Astrocyte (in vitro differentiated cells and primary cell): ENCODE measurements around the gene EDEM3.

Experiments used
- EZH2 ChIP-seq: IDR thresholded peaks from 2 replicates; pipeline ENCODE4 v1.6.1; 2012; ENCODE audit warnings: mild to moderate bottlenecking, low read length, inconsistent platforms; ENCODE audit not compliant: insufficient read depth
- TF ChIP-seq, protein P1 (sequence below): IDR thresholded peaks from 2 replicates; pipeline ENCODE4 v1.5.1; 2011; ENCODE audit warnings: low read depth, mild to moderate bottlenecking, inconsistent platforms, low read length, moderate library complexity; ENCODE audit not compliant: insufficient read depth

DNA sequence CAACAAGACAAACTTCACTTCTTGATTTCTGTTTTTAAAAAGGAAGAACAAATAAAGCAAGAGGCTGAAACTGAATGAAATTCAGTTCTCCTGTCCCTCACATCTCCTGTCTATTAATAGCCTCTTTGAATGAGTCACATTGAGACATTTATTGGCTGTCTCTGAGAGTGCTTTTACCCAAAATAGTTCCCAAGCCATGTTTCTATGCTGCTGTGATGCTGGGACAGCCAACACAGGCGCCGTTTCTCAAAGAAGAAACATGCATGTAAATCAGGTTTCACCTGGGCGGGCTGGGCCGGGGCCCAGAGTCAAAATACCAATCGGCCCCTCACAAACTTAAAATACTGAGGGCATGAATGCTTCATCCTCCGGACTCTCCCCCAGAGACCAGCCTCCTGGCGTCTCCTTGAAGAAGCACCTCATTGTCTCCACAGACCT, 105.2 kb downstream of the EDEM3 start:
- TF ChIP-seq, protein P1, sequence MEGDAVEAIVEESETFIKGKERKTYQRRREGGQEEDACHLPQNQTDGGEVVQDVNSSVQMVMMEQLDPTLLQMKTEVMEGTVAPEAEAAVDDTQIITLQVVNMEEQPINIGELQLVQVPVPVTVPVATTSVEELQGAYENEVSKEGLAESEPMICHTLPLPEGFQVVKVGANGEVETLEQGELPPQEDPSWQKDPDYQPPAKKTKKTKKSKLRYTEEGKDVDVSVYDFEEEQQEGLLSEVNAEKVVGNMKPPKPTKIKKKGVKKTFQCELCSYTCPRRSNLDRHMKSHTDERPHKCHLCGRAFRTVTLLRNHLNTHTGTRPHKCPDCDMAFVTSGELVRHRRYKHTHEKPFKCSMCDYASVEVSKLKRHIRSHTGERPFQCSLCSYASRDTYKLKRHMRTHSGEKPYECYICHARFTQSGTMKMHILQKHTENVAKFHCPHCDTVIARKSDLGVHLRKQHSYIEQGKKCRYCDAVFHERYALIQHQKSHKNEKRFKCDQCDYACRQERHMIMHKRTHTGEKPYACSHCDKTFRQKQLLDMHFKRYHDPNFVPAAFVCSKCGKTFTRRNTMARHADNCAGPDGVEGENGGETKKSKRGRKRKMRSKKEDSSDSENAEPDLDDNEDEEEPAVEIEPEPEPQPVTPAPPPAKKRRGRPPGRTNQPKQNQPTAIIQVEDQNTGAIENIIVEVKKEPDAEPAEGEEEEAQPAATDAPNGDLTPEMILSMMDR, result no peak
- no peak for TF ChIP-seq EZH2
